SU-DHL-6 (cell line): ENCODE data around the gene SLC38A1.

Experiments
- EZH2phosphoT487 ChIP-seq: fragments of 200-600 bp; sonication (generic), shearing (Covaris generic); conservative IDR thresholded peaks from 2 replicates; pipeline ENCODE4 v1.6.1; 2018; ENCODE audit warnings: mild to moderate bottlenecking, antibody characterized with exemption, low read length, moderate library complexity, mixed read lengths
- TF ChIP-seq, protein P1 (sequence below): fragments of 200-600 bp; sonication (generic); IDR thresholded peaks from one replicate; pipeline ENCODE4 v1.5.1; 2017; ENCODE audit warnings: antibody characterized with exemption, mild to moderate bottlenecking, low read length, moderate library complexity; ENCODE audit not compliant: insufficient read depth, poor library complexity, severe bottlenecking

DNA sequence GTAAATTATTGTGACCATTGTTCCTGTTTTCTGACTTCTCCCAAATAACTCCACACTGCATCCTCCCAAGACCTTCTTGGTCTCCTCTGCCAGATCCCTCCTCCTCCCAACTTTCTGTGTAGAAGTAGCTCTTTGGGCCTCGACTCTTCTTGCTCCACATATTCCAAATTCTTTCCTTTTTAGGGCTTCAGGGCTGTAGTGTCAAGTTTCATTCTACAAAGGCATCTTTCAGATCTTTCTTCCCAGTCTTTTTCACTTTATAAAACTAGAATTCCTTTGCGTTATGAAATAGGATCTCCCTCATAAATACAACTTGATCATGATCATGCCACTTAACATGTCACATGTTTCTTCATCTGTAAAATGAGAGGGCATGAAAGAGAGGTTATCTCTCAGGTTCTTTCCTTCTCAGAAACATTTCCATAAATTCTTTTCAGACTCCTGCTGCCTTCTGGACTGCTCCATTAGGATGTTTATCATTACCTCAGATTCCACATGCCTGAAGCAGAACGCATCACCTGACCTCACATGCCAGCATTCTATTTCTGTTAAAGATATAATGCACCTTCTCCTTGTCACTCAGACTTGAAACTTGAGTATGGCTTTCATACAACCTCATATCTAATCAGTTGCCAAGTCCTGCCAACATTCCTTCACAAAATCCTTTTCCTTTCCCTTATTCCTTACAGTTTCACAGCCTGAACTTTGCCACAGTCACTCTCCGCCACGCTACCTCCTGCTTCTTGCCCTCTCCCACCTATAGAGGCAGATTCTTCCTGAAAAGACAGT lies 8.5 kb downstream of the SLC38A1 start:
- TF ChIP-seq EZH2phosphoT487, result no peak
- TF ChIP-seq, protein P1, sequence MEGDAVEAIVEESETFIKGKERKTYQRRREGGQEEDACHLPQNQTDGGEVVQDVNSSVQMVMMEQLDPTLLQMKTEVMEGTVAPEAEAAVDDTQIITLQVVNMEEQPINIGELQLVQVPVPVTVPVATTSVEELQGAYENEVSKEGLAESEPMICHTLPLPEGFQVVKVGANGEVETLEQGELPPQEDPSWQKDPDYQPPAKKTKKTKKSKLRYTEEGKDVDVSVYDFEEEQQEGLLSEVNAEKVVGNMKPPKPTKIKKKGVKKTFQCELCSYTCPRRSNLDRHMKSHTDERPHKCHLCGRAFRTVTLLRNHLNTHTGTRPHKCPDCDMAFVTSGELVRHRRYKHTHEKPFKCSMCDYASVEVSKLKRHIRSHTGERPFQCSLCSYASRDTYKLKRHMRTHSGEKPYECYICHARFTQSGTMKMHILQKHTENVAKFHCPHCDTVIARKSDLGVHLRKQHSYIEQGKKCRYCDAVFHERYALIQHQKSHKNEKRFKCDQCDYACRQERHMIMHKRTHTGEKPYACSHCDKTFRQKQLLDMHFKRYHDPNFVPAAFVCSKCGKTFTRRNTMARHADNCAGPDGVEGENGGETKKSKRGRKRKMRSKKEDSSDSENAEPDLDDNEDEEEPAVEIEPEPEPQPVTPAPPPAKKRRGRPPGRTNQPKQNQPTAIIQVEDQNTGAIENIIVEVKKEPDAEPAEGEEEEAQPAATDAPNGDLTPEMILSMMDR, result no peak
